ENCODE measurements around the gene EAPP.
"Not testable (repeated sequence)": the region's sequence is repeated elsewhere in the genome, so short reads cannot be mapped to it uniquely, and the experiment has no call there.

DNA sequence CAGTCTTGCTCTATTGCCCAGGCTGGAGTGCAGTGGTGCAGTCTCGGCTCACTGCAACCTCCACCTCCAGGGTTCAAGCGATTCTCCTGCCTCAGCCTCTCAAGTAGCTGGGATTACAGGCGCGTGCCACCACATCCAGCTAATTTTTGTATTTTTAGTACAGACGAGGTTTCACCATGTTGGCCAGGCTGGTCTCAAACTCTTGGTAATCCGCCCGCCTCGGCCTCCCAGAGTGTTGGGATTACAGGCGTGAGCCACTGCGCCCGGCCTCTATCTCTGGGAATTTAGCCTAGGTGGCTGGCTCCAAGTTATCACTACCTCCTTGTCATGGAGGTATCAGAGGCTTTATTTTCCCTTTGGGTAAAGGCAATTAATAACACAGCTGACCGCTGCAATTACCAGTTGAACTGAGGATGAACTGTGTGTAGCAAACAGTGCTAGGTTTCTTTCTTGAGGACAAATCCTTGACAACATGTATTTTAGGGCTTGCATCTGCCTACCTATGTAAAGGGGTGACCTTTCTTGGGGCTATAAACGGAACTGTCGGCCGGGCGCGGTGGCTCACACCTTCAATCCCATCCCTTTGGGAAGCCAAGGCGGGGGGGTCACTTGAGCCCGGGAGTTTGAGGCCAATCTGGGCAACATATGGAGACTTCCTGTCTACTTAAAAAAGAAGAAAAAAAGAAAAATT lies 9.9 kb upstream of the EAPP start:
- TF ChIP-seq, protein P1, sequence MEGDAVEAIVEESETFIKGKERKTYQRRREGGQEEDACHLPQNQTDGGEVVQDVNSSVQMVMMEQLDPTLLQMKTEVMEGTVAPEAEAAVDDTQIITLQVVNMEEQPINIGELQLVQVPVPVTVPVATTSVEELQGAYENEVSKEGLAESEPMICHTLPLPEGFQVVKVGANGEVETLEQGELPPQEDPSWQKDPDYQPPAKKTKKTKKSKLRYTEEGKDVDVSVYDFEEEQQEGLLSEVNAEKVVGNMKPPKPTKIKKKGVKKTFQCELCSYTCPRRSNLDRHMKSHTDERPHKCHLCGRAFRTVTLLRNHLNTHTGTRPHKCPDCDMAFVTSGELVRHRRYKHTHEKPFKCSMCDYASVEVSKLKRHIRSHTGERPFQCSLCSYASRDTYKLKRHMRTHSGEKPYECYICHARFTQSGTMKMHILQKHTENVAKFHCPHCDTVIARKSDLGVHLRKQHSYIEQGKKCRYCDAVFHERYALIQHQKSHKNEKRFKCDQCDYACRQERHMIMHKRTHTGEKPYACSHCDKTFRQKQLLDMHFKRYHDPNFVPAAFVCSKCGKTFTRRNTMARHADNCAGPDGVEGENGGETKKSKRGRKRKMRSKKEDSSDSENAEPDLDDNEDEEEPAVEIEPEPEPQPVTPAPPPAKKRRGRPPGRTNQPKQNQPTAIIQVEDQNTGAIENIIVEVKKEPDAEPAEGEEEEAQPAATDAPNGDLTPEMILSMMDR (IDR thresholded peaks at IDR 0.05), result not testable (repeated sequence)
- TF ChIP-seq POLR2A (IDR thresholded peaks at IDR 0.05); POLR2AphosphoS5 (IDR thresholded peaks at IDR 0.05; ENCODE audit: insufficient read depth in 1 of 2, low read depth in 1 of 2): not testable (repeated sequence)

Data from vagina (tissue), 2 donors.